NCI-H187 treated with DMSO at 0.1 percent for 48 hours (cell line): ENCODE data around the gene FCGBP.
"Not testable (repeated sequence)": the region's sequence is repeated elsewhere in the genome, so short reads cannot be mapped to it uniquely, and the experiment has no call there.

Source experiments
- DNase-seq: peaks from one replicate; lab custom pipeline; 2025; lab: John Stamatoyannopoulos, UW

FCGBP gene

DNA sequence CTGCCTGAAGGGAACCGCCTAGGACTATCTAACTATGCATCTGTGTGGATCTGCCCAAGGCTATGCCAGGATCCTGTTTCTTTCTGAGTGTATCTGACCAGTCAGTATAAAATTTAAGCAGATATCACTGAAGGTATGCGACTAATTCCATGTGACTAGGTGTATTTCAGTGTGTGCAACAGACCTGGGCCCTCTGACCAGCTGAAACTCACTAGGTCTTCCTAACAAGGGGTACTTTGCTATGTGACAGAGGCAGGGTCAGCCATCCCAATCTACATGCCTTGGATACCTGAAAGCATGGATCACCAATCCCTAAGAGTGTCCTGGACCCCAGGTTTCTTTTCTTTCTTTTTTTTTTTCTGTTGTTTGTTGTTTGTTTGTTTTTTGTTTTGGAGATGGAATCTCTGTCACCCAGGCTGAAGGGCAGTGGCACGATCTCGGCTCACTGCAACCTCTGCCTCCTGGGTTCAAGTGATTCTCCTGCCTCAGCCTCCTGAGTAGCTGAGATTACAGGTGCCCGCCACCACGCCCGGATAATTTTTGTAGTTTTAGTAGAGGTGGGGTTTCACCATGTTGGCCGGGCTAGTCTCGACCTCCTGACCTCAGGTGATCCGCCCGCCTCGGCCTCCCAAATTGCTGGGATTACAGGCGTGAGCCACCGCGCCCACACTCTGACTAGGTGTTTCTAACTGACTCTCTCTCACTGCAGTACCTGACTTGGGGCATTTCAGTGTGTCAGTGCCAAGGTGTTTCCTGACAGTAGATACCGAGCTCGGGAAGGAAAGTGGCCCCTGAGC is 43.5 kb downstream of the FCGBP start:
- DNase-seq, result no peak

DNA sequence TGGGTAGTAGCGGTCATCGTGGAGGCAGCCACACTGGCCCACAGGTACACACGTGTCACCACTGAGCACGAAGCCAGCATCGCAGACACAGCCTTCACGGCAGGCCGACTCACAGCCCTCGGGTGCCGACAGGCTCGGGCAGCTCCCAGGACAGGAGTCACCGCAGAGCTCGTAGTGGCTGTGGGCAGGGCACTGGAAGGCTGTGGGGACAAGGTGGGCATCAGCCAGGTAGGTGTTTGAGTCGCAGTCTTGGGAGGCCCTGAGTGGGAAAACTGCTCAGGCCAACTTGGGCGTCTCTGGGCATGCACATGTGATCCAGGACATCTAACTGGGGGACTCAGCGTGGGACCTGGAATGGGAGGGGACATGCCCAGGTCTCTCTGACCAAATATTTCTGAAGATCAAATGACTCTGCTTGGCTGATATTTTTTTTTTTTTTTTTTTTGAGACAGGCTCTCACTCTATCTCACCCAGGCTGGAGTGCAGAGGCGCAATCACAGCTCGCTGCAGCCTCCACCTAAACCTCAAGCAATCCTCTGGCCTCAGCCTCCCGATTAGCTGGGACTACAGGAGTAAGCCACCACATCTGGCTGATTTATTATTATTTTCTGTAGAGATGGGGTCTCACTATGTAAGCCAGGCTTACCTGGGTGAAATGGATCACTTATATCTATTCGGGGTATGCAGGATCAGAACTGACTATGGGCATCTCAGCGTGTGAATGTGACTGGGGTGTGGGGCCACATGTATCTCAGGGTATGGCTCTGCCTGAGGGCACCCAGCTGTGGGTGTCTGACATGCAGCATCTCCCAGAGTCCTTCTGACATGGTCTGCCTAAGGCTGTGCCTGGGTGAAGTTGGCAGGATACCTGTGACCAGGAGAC is 44.3 kb downstream of the FCGBP start:
- DNase-seq, result not testable (repeated sequence)

DNA sequence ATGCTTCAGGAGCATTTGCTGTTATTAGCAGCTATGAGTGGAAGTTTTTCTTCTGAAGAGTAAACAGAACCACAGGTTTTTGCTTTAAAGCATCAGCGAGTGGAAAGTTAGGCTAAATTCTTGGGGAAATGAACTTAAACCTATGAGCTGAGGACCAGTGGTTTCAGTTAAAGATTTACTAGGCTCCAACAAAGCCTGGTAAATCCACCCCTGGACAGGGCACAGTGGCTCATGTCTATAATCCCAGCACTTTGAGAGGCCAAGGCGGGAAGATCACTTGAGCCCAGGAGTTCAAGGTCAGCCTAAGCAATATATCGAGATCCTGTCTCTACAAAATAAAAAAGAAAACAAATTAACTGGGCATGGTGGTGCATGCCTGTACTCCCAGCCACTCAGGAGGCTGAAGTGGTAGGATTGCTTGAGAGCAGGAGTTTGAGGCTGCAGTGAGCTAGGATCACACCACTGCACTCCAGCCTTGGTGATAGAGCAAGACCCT is 46.9 kb downstream of the FCGBP start:
- not testable (repeated sequence) for DNase-seq

DNA sequence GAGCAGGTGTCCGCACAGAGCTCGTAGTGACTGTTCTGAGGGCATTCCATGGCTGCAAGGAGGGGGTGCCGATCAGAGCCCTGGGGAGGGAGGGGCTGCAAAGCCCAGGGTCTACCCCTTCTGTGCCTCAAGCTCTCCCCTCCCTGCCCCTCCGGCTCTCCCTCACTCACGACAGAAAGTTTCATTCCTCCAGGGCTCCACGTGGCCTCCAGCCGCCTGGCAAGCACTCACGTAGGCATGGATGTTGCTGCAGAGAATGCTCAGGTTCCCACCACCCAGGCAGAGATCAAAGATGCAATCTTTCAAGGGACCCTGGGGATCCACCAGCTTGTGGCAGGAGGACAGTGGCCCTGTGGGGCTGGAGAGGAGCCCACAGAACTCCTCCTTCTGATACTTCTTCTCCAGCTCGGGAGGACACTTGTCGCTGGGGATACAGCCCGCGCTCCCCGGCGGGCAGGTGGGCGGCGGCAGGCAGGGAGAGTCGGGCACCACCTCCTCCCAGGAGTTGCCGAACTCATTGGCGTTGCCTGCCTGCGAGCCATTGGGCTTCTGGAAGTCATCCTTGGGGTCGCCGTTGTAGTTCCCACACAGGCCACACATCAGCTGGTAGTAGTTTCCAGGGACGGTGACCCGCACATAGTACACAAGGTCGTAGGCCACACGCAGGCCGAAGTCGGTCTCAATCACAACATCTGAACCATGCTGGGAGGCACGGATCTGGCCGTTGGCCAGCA is 48.4 kb downstream of the FCGBP start:
- DNase-seq, result not testable (repeated sequence)

DNA sequence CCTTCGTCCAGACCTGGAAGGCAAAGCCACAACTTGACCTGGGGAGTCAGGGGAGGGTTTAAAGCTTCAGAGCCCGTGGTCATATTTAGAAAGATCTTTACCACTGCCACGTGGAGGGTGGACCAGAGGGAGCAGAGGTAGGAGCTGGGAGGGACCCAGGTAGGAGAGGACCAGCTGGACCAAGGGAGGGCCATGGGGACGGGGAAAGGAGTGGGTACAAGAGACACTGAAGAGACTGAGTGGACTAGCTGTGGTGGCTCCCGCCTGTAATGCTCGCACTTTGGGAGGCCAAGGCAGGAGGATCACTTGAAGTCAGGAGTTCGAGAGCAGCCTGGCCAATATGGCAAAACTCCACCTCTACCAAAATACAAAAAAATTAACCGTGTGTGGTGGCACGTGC is 49.7 kb downstream of the FCGBP start:
- DNase-seq, result not testable (repeated sequence)
